Transverse colon (tissue), 4 donors: ENCODE results near the gene PLEKHA1.

Source experiments
- POLR2A ChIP-seq: fragments of 450-650 bp; IDR thresholded peaks from one replicate; pipeline ENCODE4 v1.6.1; 2016; ENCODE audit warnings: antibody characterized with exemption, mild to moderate bottlenecking, moderate library complexity
- POLR2AphosphoS5 ChIP-seq, 3 donors: sonication (generic); formaldehyde crosslinking; IDR thresholded peaks; one replicate each; pipeline ENCODE4 v1.6.1; 2016; ENCODE audit warnings: antibody characterized with exemption in 3 of 3
- TF ChIP-seq, protein P1 (sequence below), 5 experiments: fragments of 200-600 bp in 3 of 5; fragments of 450-650 bp in 2 of 5; sonication (generic) in 3 of 5; IDR thresholded peaks; 1 replicate in 2 of 5; 2 replicates in 3 of 5; pipeline ENCODE4 v1.5.1; 2016 to 2017; ENCODE audit warnings: antibody characterized with exemption in 5 of 5, inconsistent platforms in 3 of 5, mild to moderate bottlenecking in 2 of 5, moderate library complexity in 1 of 5

DNA sequence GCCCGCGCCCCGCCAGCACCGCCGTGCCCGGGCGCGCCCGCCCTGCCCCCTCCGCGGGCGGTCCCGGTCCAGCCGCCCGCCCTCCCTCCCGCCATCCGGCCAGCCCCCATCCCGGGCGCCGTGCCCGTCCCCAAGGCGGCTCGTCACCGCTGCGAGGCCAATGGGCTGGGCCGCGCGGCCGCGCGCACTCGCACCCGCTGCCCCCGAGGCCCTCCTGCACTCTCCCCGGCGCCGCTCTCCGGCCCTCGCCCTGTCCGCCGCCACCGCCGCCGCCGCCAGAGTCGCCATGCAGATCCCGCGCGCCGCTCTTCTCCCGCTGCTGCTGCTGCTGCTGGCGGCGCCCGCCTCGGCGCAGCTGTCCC is 86.8 kb downstream of the PLEKHA1 start, which contains the start of gene HTRA1:
- TF ChIP-seq, protein P1, sequence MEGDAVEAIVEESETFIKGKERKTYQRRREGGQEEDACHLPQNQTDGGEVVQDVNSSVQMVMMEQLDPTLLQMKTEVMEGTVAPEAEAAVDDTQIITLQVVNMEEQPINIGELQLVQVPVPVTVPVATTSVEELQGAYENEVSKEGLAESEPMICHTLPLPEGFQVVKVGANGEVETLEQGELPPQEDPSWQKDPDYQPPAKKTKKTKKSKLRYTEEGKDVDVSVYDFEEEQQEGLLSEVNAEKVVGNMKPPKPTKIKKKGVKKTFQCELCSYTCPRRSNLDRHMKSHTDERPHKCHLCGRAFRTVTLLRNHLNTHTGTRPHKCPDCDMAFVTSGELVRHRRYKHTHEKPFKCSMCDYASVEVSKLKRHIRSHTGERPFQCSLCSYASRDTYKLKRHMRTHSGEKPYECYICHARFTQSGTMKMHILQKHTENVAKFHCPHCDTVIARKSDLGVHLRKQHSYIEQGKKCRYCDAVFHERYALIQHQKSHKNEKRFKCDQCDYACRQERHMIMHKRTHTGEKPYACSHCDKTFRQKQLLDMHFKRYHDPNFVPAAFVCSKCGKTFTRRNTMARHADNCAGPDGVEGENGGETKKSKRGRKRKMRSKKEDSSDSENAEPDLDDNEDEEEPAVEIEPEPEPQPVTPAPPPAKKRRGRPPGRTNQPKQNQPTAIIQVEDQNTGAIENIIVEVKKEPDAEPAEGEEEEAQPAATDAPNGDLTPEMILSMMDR (IDR thresholded peaks at IDR 0.05), result no peak
- no peak for TF ChIP-seq POLR2A
- peak in 2 of 3 donors; percentile 31 to 58 for TF ChIP-seq POLR2AphosphoS5 (IDR thresholded peaks at IDR 0.05)
